Endothelial cell of umbilical vein (primary cell): ENCODE measurements around the gene CNIH4. TPM values are rescaled to one million over a fixed set of nuclear protein-coding genes. Genes with fewer than 3 reads are reported as not detected.
A peak's percentile ranks its signal among the peaks of the same experiment; 100 is the strongest.
"Not testable (repeated sequence)": the region's sequence is repeated elsewhere in the genome, so short reads cannot be mapped to it uniquely, and the experiment has no call there.

Source experiments
- BruUV-seq: library from RNA; stranded (reverse); fragments of 400-500 nt; replicated peaks from 2 replicates; lab custom pipeline; 2021; lab: Mats Ljungman, UMichigan
- CTCF ChIA-PET: fragments of 300-600, 350-600 bp; sonication (Branson Sonifier 250); formaldehyde crosslinking; loops from one replicate; lab custom pipeline; 2021; ENCODE audit warnings: antibody characterized with exemption, inconsistent platforms; lab: Charles Lee
- POLR2A ChIA-PET: fragments of 300-600, 350-600 bp; sonication (Branson Sonifier 250); formaldehyde crosslinking; loops from one replicate; lab custom pipeline; 2021; ENCODE audit warnings: antibody characterized with exemption, inconsistent platforms; lab: Charles Lee
- DNase-seq: peaks from one replicate; pipeline ENCODE4 v3.0.0-alpha.2; 2011; ENCODE audit warnings: low read depth, low spot score
- FAIRE-seq: peaks from 2 replicates; lab custom pipeline; 2011; peaks lifted over from hg19 to GRCh38; lab: Jason Lieb, UNC
- H2AFZ ChIP-seq: 2 replicates; pipeline ENCODE4 v1.6.0; 2012; ENCODE audit warnings: low read depth, low read length, control low read depth, inconsistent platforms
- H3K27ac ChIP-seq: 2 replicates; pipeline ENCODE4 v1.5.1; 2011; ENCODE audit warnings: low read depth, mild to moderate bottlenecking, control low read depth, low read length, moderate library complexity; ENCODE audit not compliant: insufficient read depth
- H3K27me3 ChIP-seq, 2 experiments: 2 replicates each; pipeline versions ENCODE4 v1.6.0 to v1.6.1; 2011; ENCODE audit warnings: low read length in 2 of 2, mixed read lengths in 1 of 2; ENCODE audit not compliant: control insufficient read depth in 2 of 2, insufficient read depth in 2 of 2
- H3K36me3 ChIP-seq, 2 experiments: 2 replicates in 1 of 2; 3 replicates in 1 of 2; pipeline ENCODE4 v1.5.1; 2011; ENCODE audit warnings: low read length in 2 of 2, mild to moderate bottlenecking in 1 of 2, moderate library complexity in 1 of 2; ENCODE audit not compliant: control insufficient read depth in 2 of 2, insufficient read depth in 2 of 2; ENCODE audit errors: extremely low read depth in 1 of 2
- H3K4me1 ChIP-seq: 3 replicates; pipeline ENCODE4 v1.5.1; 2011; ENCODE audit warnings: mild to moderate bottlenecking, low read length; ENCODE audit not compliant: control insufficient read depth, insufficient read depth; ENCODE audit errors: extremely low read depth
- H3K4me2 ChIP-seq: 2 replicates; pipeline ENCODE4 v1.6.1; 2011; ENCODE audit warnings: low read length, control low read depth, mixed read lengths; ENCODE audit not compliant: insufficient read depth
- H3K4me3 ChIP-seq, 3 experiments: fragments of 200-600 bp in 1 of 3; sonication (generic), shearing (Covaris generic) in 1 of 3; replicated peaks in 1 of 3; 2 replicates each; pipeline ENCODE4 v1.5.1; 2011 to 2016; ENCODE audit warnings: control low read depth in 3 of 3, low read length in 3 of 3, mild to moderate bottlenecking in 2 of 3, inconsistent platforms in 1 of 3, low read depth in 1 of 3, moderate library complexity in 1 of 3; ENCODE audit not compliant: insufficient read depth in 1 of 3
- H3K79me2 ChIP-seq: 2 replicates; pipeline ENCODE4 v1.6.0; 2012; ENCODE audit warnings: low read length, inconsistent platforms; ENCODE audit not compliant: control insufficient read depth, insufficient read depth
- H3K9ac ChIP-seq: replicated peaks from 2 replicates; pipeline ENCODE3; 2011; ENCODE audit warnings: low read length, control low read depth; ENCODE audit not compliant: insufficient read depth; ENCODE audit errors: extremely low read depth
- H3K9me1 ChIP-seq: replicated peaks from 3 replicates; pipeline ENCODE4 v1.6.0; 2011; ENCODE audit warnings: mild to moderate bottlenecking, low read length; ENCODE audit not compliant: control insufficient read depth, insufficient read depth; ENCODE audit errors: extremely low read depth
- H3K9me3 ChIP-seq: replicated peaks from 2 replicates; pipeline ENCODE4 v1.5.1; 2012; ENCODE audit warnings: low read length, inconsistent platforms; ENCODE audit not compliant: control insufficient read depth, insufficient read depth
- H4K20me1 ChIP-seq: replicated peaks from 2 replicates; pipeline ENCODE3; 2011; ENCODE audit warnings: mild to moderate bottlenecking, low read length; ENCODE audit not compliant: control insufficient read depth, insufficient read depth; ENCODE audit errors: extremely low read depth
- EZH2 ChIP-seq: IDR thresholded peaks from 2 replicates; pipeline ENCODE4 v1.6.1; 2012; ENCODE audit warnings: borderline replicate concordance, low read depth, mild to moderate bottlenecking, moderate library complexity, low read length, inconsistent platforms; ENCODE audit not compliant: severe bottlenecking
- FOS ChIP-seq: IDR thresholded peaks from 2 replicates; pipeline ENCODE4 v1.6.1; 2011; ENCODE audit warnings: mild to moderate bottlenecking, low read length, moderate library complexity, borderline replicate concordance; ENCODE audit not compliant: insufficient read depth
- GATA2 ChIP-seq: IDR thresholded peaks from 2 replicates; pipeline ENCODE4 v1.7.0; 2011; ENCODE audit warnings: low read depth, mild to moderate bottlenecking, moderate library complexity, mixed read lengths, low read length; ENCODE audit not compliant: insufficient read length, insufficient read depth
- JUN ChIP-seq: IDR thresholded peaks from 2 replicates; pipeline ENCODE4 v1.6.1; 2011; ENCODE audit warnings: borderline replicate concordance, low read depth; ENCODE audit not compliant: insufficient read length, insufficient read depth
- MYC ChIP-seq: IDR thresholded peaks from one replicate; pipeline ENCODE4 v1.6.1; 2011; ENCODE audit warnings: mild to moderate bottlenecking, low read depth, low read length
- POLR2A ChIP-seq: IDR thresholded peaks from 2 replicates; pipeline ENCODE4 v1.6.1; 2012; ENCODE audit warnings: low read depth, mild to moderate bottlenecking, control low read depth, low read length
- POLR2AphosphoS5 ChIP-seq: IDR thresholded peaks from 2 replicates; pipeline ENCODE4 v1.6.1; 2012; ENCODE audit warnings: low read depth, mild to moderate bottlenecking, control low read depth, low read length, moderate library complexity; ENCODE audit not compliant: insufficient read depth
- dilution Hi-C: fragments of 300-500 bp; cut with MboI; formaldehyde crosslinking; loops from one replicate; pipeline ENCODE4 v1.15.0; 2019; ENCODE audit warnings: low sequenced_read_pairs; ENCODE audit not compliant: extremely low pct_ligation_motif_present
- intact Hi-C: fragments of 100-400 bp; cut with micrococcal nuclease; formaldehyde crosslinking; loops from one replicate; pipeline ENCODE4 v1.10.0; 2022
- polyA plus RNA-seq, 4 experiments: library from polyadenylated mRNA; depleted of rRNA in 3 of 4; stranded (reverse) in 3 of 4; unstranded in 1 of 4; fragments of >200 nt; gene quantifications; 2 replicates each; pipeline versions ENCODE4 v1.2.1 to v1.2.3, GENCODE V29; 2011 to 2012; ENCODE audit warnings: missing spikeins in 1 of 4
- total RNA-seq: library from RNA; stranded (reverse); gene quantifications from 2 replicates; pipeline ENCODE4 v1.2.3, GENCODE V29; 2021
- TF ChIP-seq, protein P1 (sequence below), 2 donors: IDR thresholded peaks; 1 replicate in 1 of 2; 2 replicates in 1 of 2; pipeline ENCODE4 v1.5.1; 2011; ENCODE audit warnings: low read length in 2 of 2, mild to moderate bottlenecking in 2 of 2, moderate library complexity in 2 of 2, control low read depth in 1 of 2, inconsistent platforms in 1 of 2, low read depth in 1 of 2; ENCODE audit not compliant: insufficient read depth in 1 of 2; ENCODE audit errors: extremely low read depth in 1 of 2
- TF ChIP-seq, protein P2 (sequence below): IDR thresholded peaks from 2 replicates; pipeline ENCODE4 v1.6.1; 2011; ENCODE audit not compliant: insufficient read depth, insufficient read length

The CNIH4 gene
- total and polyA plus RNA-seq, 2 donors (not counting 3 experiments of a cell fraction or from before 2014, with no cell fraction given), result 74.9 to 118 TPM

DNA sequence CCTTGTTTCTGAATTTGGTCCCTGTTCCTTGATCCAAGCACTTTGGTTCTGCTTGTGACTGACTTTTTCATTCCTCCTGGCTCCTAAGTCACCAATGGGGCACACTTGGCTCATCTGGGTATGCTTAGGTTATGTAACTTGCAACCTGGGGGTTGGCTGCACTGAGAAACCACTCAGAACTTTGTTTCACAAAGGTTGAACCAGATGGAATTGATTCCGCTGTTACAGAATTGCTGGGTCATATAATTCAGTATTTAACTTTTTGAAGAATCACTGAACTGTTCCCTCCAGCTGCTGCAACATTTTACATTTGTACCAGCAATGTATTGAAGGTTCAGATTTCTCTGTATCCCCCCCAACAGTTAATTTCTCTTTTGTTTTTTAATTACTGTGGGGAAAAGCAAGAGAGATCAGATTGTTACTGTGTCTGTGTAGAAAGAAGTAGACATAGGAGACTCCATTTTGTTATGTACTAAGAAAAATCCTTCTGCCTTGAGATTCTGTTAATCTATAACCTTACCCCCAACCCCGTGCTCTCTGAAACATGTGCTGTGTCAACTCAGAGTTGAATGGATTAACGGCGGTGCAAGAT, 17.1 kb upstream of the CNIH4 start:
- H2AFZ ChIP-seq, result no peak overlapping the region
- CTCF ChIA-PET, result no interaction called here
- H3K4me1 ChIP-seq, result peaks cover 2% of the 10 kb centered on the region
- dilution Hi-C loops, result no loop called here
- FAIRE-seq (no peak), DNase-seq (no peak)
- POLR2A ChIA-PET, result no interaction called here
- H3K79me2 ChIP-seq, result no peaks in the 10 kb centered on the region
- no peaks in the 10 kb centered on the region for H3K9me1 ChIP-seq
- H3K9me3 ChIP-seq, result peaks cover 2% of the 10 kb centered on the region
- BruUV-seq, result no TSS peak
- no peak overlapping the region for H3K9ac ChIP-seq
- peaks cover 0 to 5% of the 10 kb centered on the region in 2 experiments for H3K27me3 ChIP-seq
- no peaks in the 10 kb centered on the region for H4K20me1 ChIP-seq
- intact Hi-C loops, result no loop called here
- H3K36me3 ChIP-seq, result no peaks in the 10 kb centered on the region
- no peak overlapping the region for H3K27ac ChIP-seq
- no peak overlapping the region for H3K4me2 ChIP-seq
- no peak overlapping the region for H3K4me3 ChIP-seq
- TF ChIP-seq FOS, result no peak
- TF ChIP-seq POLR2AphosphoS5, result no peak
- TF ChIP-seq MYC, result no peak
- TF ChIP-seq, protein P1, sequence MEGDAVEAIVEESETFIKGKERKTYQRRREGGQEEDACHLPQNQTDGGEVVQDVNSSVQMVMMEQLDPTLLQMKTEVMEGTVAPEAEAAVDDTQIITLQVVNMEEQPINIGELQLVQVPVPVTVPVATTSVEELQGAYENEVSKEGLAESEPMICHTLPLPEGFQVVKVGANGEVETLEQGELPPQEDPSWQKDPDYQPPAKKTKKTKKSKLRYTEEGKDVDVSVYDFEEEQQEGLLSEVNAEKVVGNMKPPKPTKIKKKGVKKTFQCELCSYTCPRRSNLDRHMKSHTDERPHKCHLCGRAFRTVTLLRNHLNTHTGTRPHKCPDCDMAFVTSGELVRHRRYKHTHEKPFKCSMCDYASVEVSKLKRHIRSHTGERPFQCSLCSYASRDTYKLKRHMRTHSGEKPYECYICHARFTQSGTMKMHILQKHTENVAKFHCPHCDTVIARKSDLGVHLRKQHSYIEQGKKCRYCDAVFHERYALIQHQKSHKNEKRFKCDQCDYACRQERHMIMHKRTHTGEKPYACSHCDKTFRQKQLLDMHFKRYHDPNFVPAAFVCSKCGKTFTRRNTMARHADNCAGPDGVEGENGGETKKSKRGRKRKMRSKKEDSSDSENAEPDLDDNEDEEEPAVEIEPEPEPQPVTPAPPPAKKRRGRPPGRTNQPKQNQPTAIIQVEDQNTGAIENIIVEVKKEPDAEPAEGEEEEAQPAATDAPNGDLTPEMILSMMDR (IDR thresholded peaks at IDR 0.05; ENCODE audit: extremely low read depth in 1 of 2, insufficient read depth in 1 of 2, low read depth in 1 of 2, low read length in 2 of 2), result no peak
- no peak for TF ChIP-seq JUN
- TF ChIP-seq EZH2, result no peak
- no peak for TF ChIP-seq POLR2A
- TF ChIP-seq, protein P2, sequence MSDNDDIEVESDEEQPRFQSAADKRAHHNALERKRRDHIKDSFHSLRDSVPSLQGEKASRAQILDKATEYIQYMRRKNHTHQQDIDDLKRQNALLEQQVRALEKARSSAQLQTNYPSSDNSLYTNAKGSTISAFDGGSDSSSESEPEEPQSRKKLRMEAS, result no peak
- TF ChIP-seq GATA2, result no peak

DNA sequence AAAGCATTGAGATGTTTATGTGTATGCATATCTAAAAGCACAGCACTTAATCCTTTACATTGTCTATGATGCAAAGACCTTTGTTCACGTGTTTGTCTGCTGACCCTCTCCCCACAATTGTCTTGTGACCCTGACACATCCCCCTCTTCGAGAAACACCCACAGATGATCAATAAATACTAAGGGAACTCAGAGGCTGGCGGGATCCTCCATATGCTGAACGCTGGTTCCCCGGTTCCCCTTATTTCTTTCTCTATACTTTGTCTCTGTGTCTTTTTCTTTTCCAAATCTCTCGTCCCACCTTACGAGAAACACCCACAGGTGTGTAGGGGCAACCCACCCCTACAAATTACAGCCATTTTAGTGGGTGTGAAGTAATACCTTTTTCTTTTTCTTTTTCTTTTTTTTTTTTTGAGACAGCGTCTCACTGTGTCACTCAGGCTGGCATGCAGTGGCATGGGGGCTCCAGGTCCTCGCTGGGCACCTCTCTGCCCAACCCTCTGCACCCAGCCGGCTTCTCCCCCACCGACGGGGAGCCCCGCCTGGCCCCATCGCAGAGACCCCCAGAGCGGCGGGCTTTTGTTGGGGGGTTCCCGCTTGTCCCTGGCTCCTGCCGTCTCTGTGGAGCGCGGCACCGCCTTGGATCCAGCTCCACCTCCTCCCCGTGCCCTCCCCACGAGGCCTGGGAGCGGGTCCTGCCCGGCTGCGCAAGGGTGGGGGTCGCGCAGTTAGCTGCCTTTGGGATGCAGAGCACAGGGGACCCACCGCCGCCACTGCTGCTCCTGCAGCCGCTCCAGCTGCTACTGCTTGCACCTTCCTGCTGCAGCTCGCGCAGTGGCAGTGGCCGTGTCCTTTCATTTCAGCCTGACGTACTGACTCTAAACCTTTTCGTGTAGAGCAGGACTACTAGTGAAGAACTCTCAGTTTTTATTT, 16.0 kb upstream of the CNIH4 start:
- Histone ChIP-seq H3K9ac (peak overlapping the region; percentile 13), H3K4me2 (peak overlapping the region; percentile 74), H3K4me3 (peak overlapping the region; percentile 42 to 60 (median 46)), H2AFZ (peak overlapping the region; percentile 69)
- H3K9me3 ChIP-seq, H3K27ac ChIP-seq, H3K27me3 ChIP-seq, H3K9me1 ChIP-seq, intact Hi-C loops, BruUV-seq, H3K4me1 ChIP-seq, POLR2A ChIA-PET, H3K79me2 ChIP-seq, H3K36me3 ChIP-seq, FAIRE-seq, dilution Hi-C loops, H4K20me1 ChIP-seq: not testable (repeated sequence)
- CTCF ChIA-PET, result interaction anchor here (1.1 to 1.6 kb wide), 2 partner anchors 13 to 224 kb away, joined by 3 to 5 read pairs; no protein-coding TSS in a partner anchor
- DNase-seq, result peak; percentile 13
